GM12878 (cell line): Measurements from ENCODE around the gene PLA2G15. TPM values are rescaled to one million over a fixed set of nuclear protein-coding genes. Genes with fewer than 3 reads are reported as not detected.

Source experiments
- ATAC-seq: fragments of 200-7000 bp; cut with Tn5 transposase; 3 replicates; pipeline ENCODE4 v1.9.1; 2020; ENCODE audit warnings: mild to moderate bottlenecking, moderate library complexity
- BruUV-seq: library from RNA; stranded (reverse); fragments of 400-500 nt; replicated peaks from 2 replicates; lab custom pipeline; 2021; lab: Mats Ljungman, UMichigan
- CTCF ChIA-PET: fragments of 300-600 bp; sonication (Branson Sonifier 250); formaldehyde crosslinking; extraction: SDS; loops from one replicate; lab custom pipeline; 2021; ENCODE audit warnings: inconsistent platforms; lab: Yijun Ruan, JAX
- POLR2A ChIA-PET: fragments of 350-600 bp; formaldehyde crosslinking; extraction: SDS; loops from one replicate; lab custom pipeline; 2021; ENCODE audit warnings: inconsistent platforms; lab: Charles Lee
- RAD21 ChIA-PET: fragments of 300-600 bp; sonication (Branson Sonifier 250); formaldehyde crosslinking; loops from one replicate; lab custom pipeline; 2023; ENCODE audit warnings: antibody characterized with exemption; ENCODE audit not compliant: unreplicated experiment; lab: Charles Lee
- SMC1A ChIA-PET: fragments of 300-600 bp; sonication (Branson Sonifier 250); formaldehyde crosslinking; loops from one replicate; lab custom pipeline; 2023; ENCODE audit not compliant: unreplicated experiment, uncharacterized antibody; lab: Charles Lee
- DNase-seq: peaks from one replicate; pipeline ENCODE4 v3.0.0-alpha.2; 2011; ENCODE audit warnings: low read depth, low spot score
- FAIRE-seq: peaks from 3 replicates; lab custom pipeline; 2011; peaks lifted over from hg19 to GRCh38; lab: Jason Lieb, UNC
- H2AFZ ChIP-seq: 2 replicates; pipeline ENCODE4 v1.6.0; 2011; ENCODE audit warnings: low read depth, low read length, control low read depth; ENCODE audit not compliant: control insufficient read depth
- H3K27ac ChIP-seq: 2 replicates; pipeline ENCODE4 v1.5.1; 2011; ENCODE audit warnings: control low read depth; ENCODE audit not compliant: control insufficient read depth, insufficient read depth
- H3K27me3 ChIP-seq, 2 experiments: replicated peaks in 1 of 2; 2 replicates each; pipeline versions ENCODE4 v1.6.0 to v1.6.1; 2011; ENCODE audit warnings: low read length in 1 of 2; ENCODE audit not compliant: control insufficient read depth in 2 of 2, insufficient read depth in 2 of 2
- H3K36me3 ChIP-seq, 2 experiments: 2 replicates each; pipeline ENCODE4 v1.5.1; 2011; ENCODE audit warnings: low read length in 1 of 2; ENCODE audit not compliant: control insufficient read depth in 2 of 2, insufficient read depth in 2 of 2
- H3K4me1 ChIP-seq: 2 replicates; pipeline ENCODE4 v1.6.1; 2011; ENCODE audit warnings: mild to moderate bottlenecking, low read length, moderate library complexity, mixed read lengths; ENCODE audit not compliant: control insufficient read depth, insufficient read depth
- H3K4me2 ChIP-seq: 2 replicates; pipeline ENCODE4 v1.6.0; 2011; ENCODE audit warnings: control low read depth; ENCODE audit not compliant: control insufficient read depth, insufficient read depth
- H3K4me3 ChIP-seq: fragments of 200-600 bp; sonication (generic); 2 replicates; pipeline ENCODE4 v1.5.1; 2016
- H3K79me2 ChIP-seq: 2 replicates; pipeline ENCODE4 v1.6.0; 2011; ENCODE audit warnings: low read length; ENCODE audit not compliant: control insufficient read depth, insufficient read depth
- H3K9ac ChIP-seq: 2 replicates; pipeline ENCODE4 v1.8.0; 2011; ENCODE audit warnings: low read length, control low read depth, mixed read lengths; ENCODE audit not compliant: control insufficient read depth, insufficient read depth
- H3K9me3 ChIP-seq: replicated peaks from 3 replicates; pipeline ENCODE4 v1.5.1; 2011; ENCODE audit warnings: mild to moderate bottlenecking, low read length; ENCODE audit not compliant: control insufficient read depth, insufficient read depth
- H4K20me1 ChIP-seq: 2 replicates; pipeline ENCODE4 v1.6.0; 2011; ENCODE audit not compliant: control insufficient read depth, insufficient read depth
- ATF7 ChIP-seq: fragments of 450-650 bp; IDR thresholded peaks from 2 replicates; pipeline ENCODE4 v1.6.1; 2016; ENCODE audit warnings: low read depth, mild to moderate bottlenecking
- CHD4 ChIP-seq: fragments of 200-600 bp; sonication (generic); IDR thresholded peaks from 2 replicates; pipeline ENCODE4 v1.6.1; 2016; ENCODE audit warnings: mild to moderate bottlenecking
- EGR1 ChIP-seq, 2 experiments: IDR thresholded peaks; 1 replicate in 1 of 2; 2 replicates in 1 of 2; pipeline ENCODE4 v1.6.1; 2011 to 2012; ENCODE audit warnings: low read depth in 2 of 2, low read length in 2 of 2, borderline replicate concordance in 1 of 2, mild to moderate bottlenecking in 1 of 2, moderate library complexity in 1 of 2
- FOS ChIP-seq: IDR thresholded peaks from 3 replicates; pipeline ENCODE4 v1.6.1; 2011; ENCODE audit warnings: borderline replicate concordance; ENCODE audit not compliant: insufficient read length; ENCODE audit errors: extremely low read depth
- GATAD2B ChIP-seq: fragments of 450-650 bp; conservative IDR thresholded peaks from 2 replicates; pipeline ENCODE4 v1.6.1; 2017; ENCODE audit warnings: low read depth, mild to moderate bottlenecking, moderate library complexity
- IKZF2 ChIP-seq, 2 experiments: fragments of 450-650 bp; IDR thresholded peaks; 2 replicates each; pipeline ENCODE4 v1.6.1; 2017; ENCODE audit warnings: mild to moderate bottlenecking in 2 of 2, moderate library complexity in 2 of 2
- MLLT1 ChIP-seq: fragments of 450-650 bp; IDR thresholded peaks from 2 replicates; pipeline ENCODE4 v1.6.1; 2016; ENCODE audit warnings: mild to moderate bottlenecking
- MYB ChIP-seq: fragments of 150-350 bp; IDR thresholded peaks from 2 replicates; pipeline ENCODE4 v1.6.1; 2014; ENCODE audit warnings: mild to moderate bottlenecking, low read depth, low read length, borderline replicate concordance
- NBN ChIP-seq: fragments of 450-650 bp; IDR thresholded peaks from 2 replicates; pipeline ENCODE4 v1.6.1; 2016
- NFIC ChIP-seq: IDR thresholded peaks from 2 replicates; pipeline ENCODE4 v1.6.1; 2012; ENCODE audit warnings: low read depth, mild to moderate bottlenecking, inconsistent platforms, low read length, moderate library complexity
- NR2C1 ChIP-seq: fragments of 450-650 bp; IDR thresholded peaks from 2 replicates; pipeline ENCODE4 v1.6.1; 2017; ENCODE audit warnings: antibody characterized with exemption, mild to moderate bottlenecking, moderate library complexity
- SMARCA5 ChIP-seq: fragments of 450-650 bp; IDR thresholded peaks from 2 replicates; pipeline ENCODE4 v1.6.1; 2017; ENCODE audit warnings: mild to moderate bottlenecking
- TCF3 ChIP-seq: IDR thresholded peaks from 2 replicates; pipeline ENCODE4 v1.6.1; 2012; ENCODE audit warnings: low read depth, mild to moderate bottlenecking, low read length, borderline replicate concordance; ENCODE audit not compliant: insufficient read depth
- TCF7 ChIP-seq: IDR thresholded peaks from 2 replicates; pipeline ENCODE4 v1.6.1; 2014; ENCODE audit warnings: antibody characterized with exemption, borderline replicate concordance
- WRNIP1 ChIP-seq: IDR thresholded peaks from 2 replicates; pipeline ENCODE4 v1.6.1; 2011; ENCODE audit warnings: low read depth, low read length, improper control_type of control experiment, borderline replicate concordance
- ZNF217 ChIP-seq: fragments of 450-650 bp; IDR thresholded peaks from 2 replicates; pipeline ENCODE4 v1.6.1; 2017; ENCODE audit warnings: antibody characterized with exemption, mild to moderate bottlenecking
- whole genome bisulfite sequencing: methylation state at CpG from one replicate; pipeline ENCODE4 v1.1.6; 2016; ENCODE audit warnings: low lambda C conversion rate; ENCODE audit not compliant: insufficient replicate concordance, insufficient coverage; ENCODE audit errors: missing lambda C conversion rate; 5-methylcytosine and 5-hydroxymethylcytosine counted together
- in situ Hi-C: fragments of 300-500 bp; cut with MboI; formaldehyde crosslinking; loops from 9 replicates; pipeline ENCODE4 v1.14.3; 2018; ENCODE audit warnings: mixed read lengths
- intact Hi-C: fragments of 100-400 bp; cut with micrococcal nuclease; formaldehyde crosslinking; loops from one replicate; pipeline ENCODE4 v1.14.2; 2022; ENCODE audit not compliant: unreplicated experiment
- polyA plus RNA-seq, 11 experiments: library from polyadenylated mRNA; depleted of rRNA in 4 of 11; unstranded in 6 of 11; stranded (reverse) in 5 of 11; fragments of >200 nt; fragmentation: Nextera tagmentation in 4 of 11; fragmentation: Illumina TruSeq in 1 of 11; extraction: Ambion mirVana in 4 of 11; extraction: Trizol in 1 of 11; gene quantifications; 1 replicate in 1 of 11; 2 replicates in 10 of 11; pipeline versions ENCODE4 v1.2.1 to v1.2.3, GENCODE V29; 2011 to 2016; ENCODE audit warnings: inconsistent platforms in 2 of 11, missing spikeins in 2 of 11, low read depth in 1 of 11
- total RNA-seq, 4 experiments: library from RNA; depleted of rRNA in 3 of 4; stranded (reverse); fragments of >200 nt in 3 of 4; fragmentation: Illumina TruSeq in 1 of 4; extraction: Trizol in 1 of 4; gene quantifications; 2 replicates each; pipeline versions ENCODE4 v1.2.1 to v1.2.3, GENCODE V29; 2013 to 2021

Gene PLA2G15
- total and polyA plus RNA-seq, 10 of the 15 experiments (the other 5 are each of a cell fraction or from before 2014, with no cell fraction given), result 0.31 to 9.4 (median 6.8) TPM

- no peaks in the 10 kb centered on the region for H3K79me2 ChIP-seq
- FAIRE-seq, result no peak
- ChIA-PET POLR2A (interaction anchor here (0.6 kb wide), 1 partner anchor 250 kb away, joined by 4 read pairs; no protein-coding TSS in a partner anchor), SMC1A (interaction anchor here (0.9 kb wide), 1 partner anchor 22 kb away, joined by 3 read pairs; no protein-coding TSS in a partner anchor), RAD21 (no interaction called here), CTCF (interaction anchor here (1.1 kb wide), 1 partner anchor 27 kb away, joined by 4 read pairs; no protein-coding TSS in a partner anchor)
- H3K36me3 ChIP-seq, result peaks cover 3 to 7% of the 10 kb centered on the region in 2 experiments; a peak in 3 of 4 replicates
- no peak for ATAC-seq
- H3K4me3 ChIP-seq, result no peak overlapping the region
- H3K4me2 ChIP-seq, result no peak overlapping the region
- intact Hi-C loops (no loop called here), in situ Hi-C loops (no loop called here)
- H3K27me3 ChIP-seq, result no peaks in the 10 kb centered on the region
- no peak overlapping the region for H2AFZ ChIP-seq
- no peak overlapping the region for H3K27ac ChIP-seq
- WGBS, result 65% methylated on average over 13 of the region's 13 CpGs
- TF ChIP-seq TCF3 (no peak), NFIC (no peak), WRNIP1 (no peak), IKZF2 (IDR thresholded peaks at IDR 0.05) (no peak), ATF7 (no peak), EGR1 (IDR thresholded peaks at IDR 0.05; ENCODE audit: borderline replicate concordance in 1 of 2, low read depth in 2 of 2, low read length in 2 of 2) (no peak), ZNF217 (no peak), NBN (no peak), SMARCA5 (no peak), TCF7 (no peak), GATAD2B (no peak), MLLT1 (no peak), MYB (no peak), FOS (no peak), CHD4 (no peak), NR2C1 (no peak)
- TF ChIP-seq, all 136 proteins: peak for 0
- no peaks in the 10 kb centered on the region for H4K20me1 ChIP-seq
- H3K9me3 ChIP-seq, result no peaks in the 10 kb centered on the region
- no TSS peak for BruUV-seq
- H3K4me1 ChIP-seq, result peaks cover 11% of the 10 kb centered on the region
- DNase-seq, result no peak
- H3K9ac ChIP-seq, result no peak overlapping the region
Measured at GRCh38 chr16:68234188-68235107, 10.7 kb upstream of the PLA2G15 start.
